ENCODE measurements around the gene ZNFX1. TPM values are rescaled to one million over a fixed set of nuclear protein-coding genes. Genes with fewer than 3 reads are reported as not detected.

ZNFX1 gene
- total RNA-seq, 1 donor from 2014 or later: 25.0 TPM

DNA sequence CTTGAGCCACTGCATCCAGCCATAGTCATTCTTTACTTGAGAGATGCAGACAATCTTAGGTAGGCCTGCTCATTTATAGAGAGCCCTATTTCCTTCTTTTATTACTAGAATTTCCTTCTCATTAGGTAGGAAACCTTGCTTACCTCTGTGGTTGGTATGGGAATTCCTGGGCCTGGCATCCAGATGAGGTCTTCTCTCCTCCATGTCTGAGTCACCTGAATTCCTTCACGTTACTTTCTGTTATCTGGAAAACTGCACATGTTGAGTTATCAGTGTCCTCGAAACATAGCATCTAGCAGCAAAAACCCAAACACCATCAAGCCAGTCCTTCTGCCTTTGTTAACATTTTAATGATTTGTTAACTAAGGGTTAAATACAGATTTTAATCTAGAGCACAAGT lies 2.2 kb downstream of the ZNFX1 start:
- no peak overlapping the region for H3K27ac Mint-ChIP-seq (ENCODE audit: unreplicated experiment)
- H3K4me3 Mint-ChIP-seq (ENCODE audit: unreplicated experiment): peak overlapping the region; percentile 59
- H3K9me3 Mint-ChIP-seq (ENCODE audit: unreplicated experiment): peaks cover 8% of the 10 kb centered on the region
- H3K36me3 Mint-ChIP-seq (ENCODE audit: low read depth, unreplicated experiment): peaks cover 48% of the 10 kb centered on the region
- DNase-seq (ENCODE audit: low spot score): no peak
- TF ChIP-seq, protein P1, sequence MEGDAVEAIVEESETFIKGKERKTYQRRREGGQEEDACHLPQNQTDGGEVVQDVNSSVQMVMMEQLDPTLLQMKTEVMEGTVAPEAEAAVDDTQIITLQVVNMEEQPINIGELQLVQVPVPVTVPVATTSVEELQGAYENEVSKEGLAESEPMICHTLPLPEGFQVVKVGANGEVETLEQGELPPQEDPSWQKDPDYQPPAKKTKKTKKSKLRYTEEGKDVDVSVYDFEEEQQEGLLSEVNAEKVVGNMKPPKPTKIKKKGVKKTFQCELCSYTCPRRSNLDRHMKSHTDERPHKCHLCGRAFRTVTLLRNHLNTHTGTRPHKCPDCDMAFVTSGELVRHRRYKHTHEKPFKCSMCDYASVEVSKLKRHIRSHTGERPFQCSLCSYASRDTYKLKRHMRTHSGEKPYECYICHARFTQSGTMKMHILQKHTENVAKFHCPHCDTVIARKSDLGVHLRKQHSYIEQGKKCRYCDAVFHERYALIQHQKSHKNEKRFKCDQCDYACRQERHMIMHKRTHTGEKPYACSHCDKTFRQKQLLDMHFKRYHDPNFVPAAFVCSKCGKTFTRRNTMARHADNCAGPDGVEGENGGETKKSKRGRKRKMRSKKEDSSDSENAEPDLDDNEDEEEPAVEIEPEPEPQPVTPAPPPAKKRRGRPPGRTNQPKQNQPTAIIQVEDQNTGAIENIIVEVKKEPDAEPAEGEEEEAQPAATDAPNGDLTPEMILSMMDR (IDR thresholded peaks at IDR 0.05; ENCODE audit: unreplicated experiment): no peak
- H3K4me1 Mint-ChIP-seq (ENCODE audit: unreplicated experiment): peaks cover 34% of the 10 kb centered on the region
- H3K27me3 Mint-ChIP-seq (ENCODE audit: unreplicated experiment): peaks cover 10% of the 10 kb centered on the region

DNA sequence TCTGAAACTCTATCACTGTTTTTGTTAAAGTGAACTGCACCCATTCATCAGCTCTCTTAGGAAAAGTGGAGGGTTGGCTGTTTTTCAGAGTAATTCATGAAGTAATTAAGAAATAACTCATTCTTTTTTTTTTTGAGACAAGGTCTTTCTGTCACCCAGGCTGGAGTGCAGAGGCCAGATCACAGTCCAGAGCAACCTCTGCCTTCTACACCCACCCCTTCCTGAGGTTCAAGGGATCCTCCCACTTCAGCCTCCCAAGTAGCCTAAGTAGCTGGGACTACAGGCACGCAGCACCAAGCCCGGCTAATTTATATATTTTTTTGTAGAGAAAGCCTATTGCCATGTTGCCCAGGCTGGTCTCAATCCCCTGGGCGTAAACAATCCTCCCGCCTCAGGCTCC lies 2.6 kb downstream of the ZNFX1 start:
- DNase-seq (ENCODE audit: low spot score): no peak
- Mint-ChIP-seq H3K4me1 (ENCODE audit: unreplicated experiment) (peaks cover 32% of the 10 kb centered on the region), H3K4me3 (ENCODE audit: unreplicated experiment) (peak overlapping the region; percentile 59), H3K27me3 (ENCODE audit: unreplicated experiment) (peaks cover 10% of the 10 kb centered on the region), H3K27ac (ENCODE audit: unreplicated experiment) (no peak overlapping the region), H3K9me3 (ENCODE audit: unreplicated experiment) (peaks cover 4% of the 10 kb centered on the region), H3K36me3 (ENCODE audit: low read depth, unreplicated experiment) (peaks cover 48% of the 10 kb centered on the region)
- TF ChIP-seq, protein P1 (IDR thresholded peaks at IDR 0.05; ENCODE audit: unreplicated experiment): no peak

DNA sequence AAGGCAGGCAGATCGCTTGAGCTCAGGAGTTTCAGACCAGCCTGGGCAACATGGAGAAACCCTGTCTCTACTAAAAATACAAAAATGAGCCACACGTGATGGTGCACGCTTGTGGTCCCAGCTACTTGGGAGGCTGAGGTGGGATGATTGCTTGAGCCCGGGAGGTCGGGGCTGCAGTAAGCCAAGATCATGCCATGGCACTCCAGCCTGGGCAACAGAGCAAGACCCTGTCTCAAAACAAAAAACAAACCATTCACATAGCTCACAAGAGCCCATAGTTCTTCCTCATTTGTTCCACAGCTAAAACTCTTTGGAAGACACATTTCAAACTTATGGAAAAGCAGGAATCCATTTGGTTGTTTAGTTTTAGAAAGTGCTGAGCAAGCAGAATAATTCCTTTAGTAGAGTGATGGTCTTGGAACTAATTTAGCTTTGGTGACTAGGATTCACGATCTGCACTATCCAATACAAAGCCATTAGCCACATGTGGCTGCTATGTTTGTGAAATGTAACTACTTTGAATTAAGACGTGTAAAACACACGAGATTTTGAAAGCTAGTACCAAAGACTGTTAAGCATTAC lies 4.1 kb downstream of the ZNFX1 start:
- Mint-ChIP-seq H3K27me3 (ENCODE audit: unreplicated experiment) (peaks cover 9% of the 10 kb centered on the region), H3K9me3 (ENCODE audit: unreplicated experiment) (no peaks in the 10 kb centered on the region), H3K4me1 (ENCODE audit: unreplicated experiment) (peaks cover 20% of the 10 kb centered on the region), H3K36me3 (ENCODE audit: low read depth, unreplicated experiment) (peaks cover 48% of the 10 kb centered on the region), H3K27ac (ENCODE audit: unreplicated experiment) (no peak overlapping the region), H3K4me3 (ENCODE audit: unreplicated experiment) (no peak overlapping the region)
- TF ChIP-seq, protein P1 (IDR thresholded peaks at IDR 0.05; ENCODE audit: unreplicated experiment): no peak
- no peak for DNase-seq (ENCODE audit: low spot score)

DNA sequence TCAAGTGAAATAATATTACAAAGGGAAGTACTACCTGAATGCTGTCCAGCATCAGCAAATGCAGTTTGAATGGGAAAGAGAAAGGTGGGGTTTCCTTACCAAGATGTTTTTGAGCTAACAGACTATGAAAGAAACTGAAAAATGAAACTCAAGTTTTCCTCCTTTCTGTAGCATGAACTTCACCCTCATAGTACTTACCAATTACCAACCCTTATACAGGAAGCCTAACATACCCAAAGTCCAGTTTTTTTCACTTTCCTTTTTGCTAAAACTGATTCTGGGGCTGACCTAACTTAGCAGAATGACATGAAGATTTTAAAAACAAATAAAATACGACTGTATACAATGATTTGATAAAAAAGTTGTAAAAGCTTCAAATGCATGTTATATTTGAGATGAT lies 5.2 kb downstream of the ZNFX1 start:
- Mint-ChIP-seq H3K4me1 (ENCODE audit: unreplicated experiment) (peaks cover 20% of the 10 kb centered on the region), H3K36me3 (ENCODE audit: low read depth, unreplicated experiment) (peaks cover 48% of the 10 kb centered on the region), H3K9me3 (ENCODE audit: unreplicated experiment) (no peaks in the 10 kb centered on the region), H3K4me3 (ENCODE audit: unreplicated experiment) (no peak overlapping the region), H3K27me3 (ENCODE audit: unreplicated experiment) (peaks cover 4% of the 10 kb centered on the region), H3K27ac (ENCODE audit: unreplicated experiment) (no peak overlapping the region)
- no peak for DNase-seq (ENCODE audit: low spot score)
- TF ChIP-seq, protein P1 (IDR thresholded peaks at IDR 0.05; ENCODE audit: unreplicated experiment): no peak

DNA sequence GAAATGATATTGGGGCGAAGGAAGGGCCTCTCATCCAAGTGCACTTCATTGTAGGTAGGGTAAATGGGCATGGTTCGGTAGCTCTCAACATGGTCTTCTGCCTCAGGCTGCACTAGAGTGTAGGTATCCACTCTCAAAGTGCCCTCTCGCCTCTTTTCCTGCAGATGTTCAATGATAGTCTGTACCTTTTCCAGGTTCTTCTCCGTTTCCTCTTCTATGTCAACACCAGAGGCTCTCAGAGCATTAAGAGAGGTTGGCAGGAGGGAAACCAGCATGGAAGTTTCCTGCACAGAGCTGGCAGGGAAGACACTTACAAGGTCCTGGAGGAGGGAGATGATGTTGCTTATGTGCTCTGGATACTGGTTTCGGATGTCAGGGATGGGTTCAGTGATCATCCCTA lies 7.1 kb downstream of the ZNFX1 start:
- DNase-seq (ENCODE audit: low spot score): no peak
- Mint-ChIP-seq H3K36me3 (ENCODE audit: low read depth, unreplicated experiment) (peaks cover 40% of the 10 kb centered on the region), H3K27ac (ENCODE audit: unreplicated experiment) (no peak overlapping the region), H3K4me1 (ENCODE audit: unreplicated experiment) (peaks cover 17% of the 10 kb centered on the region), H3K27me3 (ENCODE audit: unreplicated experiment) (no peaks in the 10 kb centered on the region), H3K9me3 (ENCODE audit: unreplicated experiment) (no peaks in the 10 kb centered on the region), H3K4me3 (ENCODE audit: unreplicated experiment) (peak overlapping the region; percentile 29)
- TF ChIP-seq, protein P1 (IDR thresholded peaks at IDR 0.05; ENCODE audit: unreplicated experiment): no peak

Data from endothelial cell (in vitro differentiated cells).